22Rv1 (cell line): ENCODE results near the gene ZCCHC18.

Experiments used
- ZFX ChIP-seq: fragments of 450-650 bp; IDR thresholded peaks from 2 replicates; pipeline ENCODE4 v1.6.1; 2017; ENCODE audit warnings: antibody characterized with exemption, borderline replicate concordance
- TF ChIP-seq, protein P1 (sequence below): fragments of 450-650 bp; IDR thresholded peaks from 2 replicates; pipeline ENCODE4 v1.5.1; 2017; ENCODE audit warnings: mild to moderate bottlenecking

DNA sequence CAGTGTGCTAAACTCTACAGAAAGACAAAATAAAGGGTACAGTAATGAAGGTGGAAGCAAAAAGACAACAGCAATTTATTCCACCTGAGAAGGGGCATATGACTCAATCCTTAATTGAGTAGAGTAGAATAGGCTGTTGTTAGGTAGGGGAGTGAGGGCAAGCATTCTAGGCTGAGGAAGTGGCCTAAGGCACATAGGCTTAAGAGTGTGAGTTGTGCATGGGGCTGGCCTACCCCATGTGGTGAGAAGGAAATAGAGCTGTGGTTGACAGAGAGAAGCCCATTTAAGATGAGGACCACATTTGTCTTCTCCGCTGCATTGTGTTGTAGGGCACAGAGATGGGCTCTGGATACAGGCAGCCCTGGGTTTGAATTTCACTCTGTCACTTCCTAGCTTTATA lies 3.4 kb upstream of the ZCCHC18 start:
- TF ChIP-seq, protein P1, sequence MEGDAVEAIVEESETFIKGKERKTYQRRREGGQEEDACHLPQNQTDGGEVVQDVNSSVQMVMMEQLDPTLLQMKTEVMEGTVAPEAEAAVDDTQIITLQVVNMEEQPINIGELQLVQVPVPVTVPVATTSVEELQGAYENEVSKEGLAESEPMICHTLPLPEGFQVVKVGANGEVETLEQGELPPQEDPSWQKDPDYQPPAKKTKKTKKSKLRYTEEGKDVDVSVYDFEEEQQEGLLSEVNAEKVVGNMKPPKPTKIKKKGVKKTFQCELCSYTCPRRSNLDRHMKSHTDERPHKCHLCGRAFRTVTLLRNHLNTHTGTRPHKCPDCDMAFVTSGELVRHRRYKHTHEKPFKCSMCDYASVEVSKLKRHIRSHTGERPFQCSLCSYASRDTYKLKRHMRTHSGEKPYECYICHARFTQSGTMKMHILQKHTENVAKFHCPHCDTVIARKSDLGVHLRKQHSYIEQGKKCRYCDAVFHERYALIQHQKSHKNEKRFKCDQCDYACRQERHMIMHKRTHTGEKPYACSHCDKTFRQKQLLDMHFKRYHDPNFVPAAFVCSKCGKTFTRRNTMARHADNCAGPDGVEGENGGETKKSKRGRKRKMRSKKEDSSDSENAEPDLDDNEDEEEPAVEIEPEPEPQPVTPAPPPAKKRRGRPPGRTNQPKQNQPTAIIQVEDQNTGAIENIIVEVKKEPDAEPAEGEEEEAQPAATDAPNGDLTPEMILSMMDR: no peak
- no peak for TF ChIP-seq ZFX
